WTC11 (cell line): ENCODE results near the gene SOD2. TPM values are rescaled to one million over a fixed set of nuclear protein-coding genes. Genes with fewer than 3 reads are reported as not detected.

Source experiments
- ATAC-seq: fragments of 200-7000 bp; cut with Tn5 transposase; 2 replicates; pipeline ENCODE4 v1.10.0; 2021; ENCODE audit warnings: mild to moderate bottlenecking, moderate library complexity
- CTCF ChIA-PET: fragments of 300-600 bp; sonication (Branson Sonifier 250); formaldehyde crosslinking; loops from one replicate; lab custom pipeline; 2021; ENCODE audit warnings: antibody characterized with exemption; lab: Charles Lee
- POLR2A ChIA-PET: fragments of 350-600 bp; sonication (Branson Sonifier 250); formaldehyde crosslinking; loops from one replicate; lab custom pipeline; 2021; ENCODE audit warnings: antibody characterized with exemption; lab: Charles Lee
- DNase-seq: peaks from one replicate; pipeline ENCODE4 v3.0.0; 2021; ENCODE audit warnings: low spot score
- H3K27ac Mint-ChIP-seq: 2 replicates; pipeline ENCODE4 v1.8.0; 2021; ENCODE audit warnings: mixed read lengths
- H3K27me3 Mint-ChIP-seq: 2 replicates; pipeline ENCODE4 v1.8.0; 2021; ENCODE audit warnings: low read depth, mild to moderate bottlenecking, moderate library complexity, mixed read lengths
- H3K36me3 Mint-ChIP-seq: 2 replicates; pipeline ENCODE4 v1.8.0; 2021; ENCODE audit warnings: mixed read lengths
- H3K4me1 Mint-ChIP-seq: 2 replicates; pipeline ENCODE4 v1.8.0; 2022; ENCODE audit warnings: mixed read lengths
- H3K4me3 Mint-ChIP-seq: 2 replicates; pipeline ENCODE4 v1.8.0; 2021; ENCODE audit warnings: mild to moderate bottlenecking, moderate library complexity, mixed read lengths
- H3K9me3 Mint-ChIP-seq: 2 replicates; pipeline ENCODE4 v1.8.0; 2021; ENCODE audit warnings: mixed read lengths
- AR ChIP-seq: fragments of 250-450 bp; sonication (Bioruptor Pico); IDR thresholded peaks from 2 replicates; pipeline ENCODE4 v1.9.0; 2021; ENCODE audit warnings: mild to moderate bottlenecking
- ATF2 ChIP-seq: sonication (generic); formaldehyde crosslinking; IDR thresholded peaks from 2 replicates; pipeline ENCODE4 v1.8.1; 2022; ENCODE audit warnings: low read depth, missing genetic modification reagents, borderline replicate concordance
- CDX4 ChIP-seq: fragments of 250-450 bp; sonication (Bioruptor Pico); IDR thresholded peaks from 2 replicates; pipeline ENCODE4 v1.9.0; 2021; ENCODE audit warnings: moderate library complexity, mild to moderate bottlenecking, inconsistent platforms, borderline replicate concordance
- CREB1 ChIP-seq: sonication (generic); formaldehyde crosslinking; IDR thresholded peaks from 2 replicates; pipeline ENCODE4 v1.8.0; 2023; ENCODE audit warnings: mild to moderate bottlenecking, missing genetic modification reagents
- CREM ChIP-seq: sonication (generic); formaldehyde crosslinking; IDR thresholded peaks from 2 replicates; pipeline ENCODE4 v1.8.1; 2022; ENCODE audit warnings: mild to moderate bottlenecking, missing genetic modification reagents, moderate library complexity
- ELF4 ChIP-seq: sonication (generic); formaldehyde crosslinking; IDR thresholded peaks from 2 replicates; pipeline ENCODE4 v1.8.1; 2022; ENCODE audit warnings: low read depth, mild to moderate bottlenecking, moderate library complexity, missing genetic modification reagents
- ERG ChIP-seq: fragments of 250-450 bp; sonication (Bioruptor Pico); IDR thresholded peaks from 2 replicates; pipeline ENCODE4 v1.8.0; 2021; ENCODE audit warnings: mild to moderate bottlenecking
- GRHL2 ChIP-seq: fragments of 250-450 bp; sonication (Bioruptor Pico); IDR thresholded peaks from 2 replicates; pipeline ENCODE4 v1.8.0; 2022; ENCODE audit warnings: mild to moderate bottlenecking, moderate library complexity; ENCODE audit not compliant: insufficient replicate concordance, severe bottlenecking
- KAT7 ChIP-seq: sonication (generic); formaldehyde crosslinking; IDR thresholded peaks from 2 replicates; pipeline ENCODE4 v1.8.1; 2023; ENCODE audit warnings: missing genetic modification reagents, mild to moderate bottlenecking, borderline replicate concordance
- MLX ChIP-seq: sonication (generic); formaldehyde crosslinking; IDR thresholded peaks from 2 replicates; pipeline ENCODE4 v1.8.1; 2023; ENCODE audit warnings: mild to moderate bottlenecking, missing genetic modification reagents, moderate library complexity
- MXD4 ChIP-seq: fragments of 250-450 bp; sonication (Bioruptor Pico); IDR thresholded peaks from 2 replicates; pipeline ENCODE4 v1.8.0; 2021; ENCODE audit warnings: mild to moderate bottlenecking, moderate library complexity, borderline replicate concordance
- NFYB ChIP-seq: sonication (generic); formaldehyde crosslinking; conservative IDR thresholded peaks from 2 replicates; pipeline ENCODE4 v1.8.0; 2022; ENCODE audit warnings: low read depth, missing genetic modification reagents
- NR1H2 ChIP-seq: sonication (generic); formaldehyde crosslinking; IDR thresholded peaks from 2 replicates; pipeline ENCODE4 v1.9.0; 2021; ENCODE audit warnings: mild to moderate bottlenecking, moderate library complexity, missing genetic modification reagents
- TEAD1 ChIP-seq: sonication (generic); formaldehyde crosslinking; IDR thresholded peaks from 2 replicates; pipeline ENCODE4 v1.8.0; 2022; ENCODE audit warnings: mild to moderate bottlenecking, missing genetic modification reagents
- TEAD4 ChIP-seq: sonication (generic); formaldehyde crosslinking; IDR thresholded peaks from 2 replicates; pipeline ENCODE4 v1.8.0; 2022; ENCODE audit warnings: mild to moderate bottlenecking, missing genetic modification reagents
- ZNF281 ChIP-seq: sonication (generic); formaldehyde crosslinking; IDR thresholded peaks from 2 replicates; pipeline ENCODE4 v1.8.0; 2023; ENCODE audit warnings: mild to moderate bottlenecking, missing genetic modification reagents
- total RNA-seq: library from RNA; stranded (reverse); gene quantifications from 3 replicates; pipeline ENCODE4 v1.2.3, GENCODE V29; 2021

SOD2 gene
- total RNA-seq, 1 experiment from 2014 or later: 82.6 TPM

GRCh38 chr6:159646733-159647132 lies 46.3 kb downstream of the SOD2 start:
- CTCF ChIA-PET: interaction anchor here (1.3 to 2.6 kb wide), 3 partner anchors 9 to 46 kb away, joined by 3 to 15 read pairs (median 9); no protein-coding TSS in a partner anchor
- ATAC-seq: no peak
- POLR2A ChIA-PET: no interaction called here
- H3K4me1 Mint-ChIP-seq: no peaks in the 10 kb centered on the region
- no peak for TF ChIP-seq NR1H2 (CRISPR knock-in tag)
- no peak for TF ChIP-seq ELF4 (CRISPR knock-in tag)
- no peak for TF ChIP-seq MXD4 (CRISPR knock-in tag)
- no peak for TF ChIP-seq ATF2 (CRISPR knock-in tag)
- no peak for TF ChIP-seq CDX4 (CRISPR knock-in tag)
- no peak for TF ChIP-seq GRHL2 (CRISPR knock-in tag)
- no peak for TF ChIP-seq ERG (CRISPR knock-in tag)
- TF ChIP-seq KAT7 (CRISPR knock-in tag): no peak
- TF ChIP-seq TEAD1 (CRISPR knock-in tag): no peak
- no peak for TF ChIP-seq NFYB (CRISPR knock-in tag)
- TF ChIP-seq ZNF281 (CRISPR knock-in tag): no peak
- no peak for TF ChIP-seq AR (CRISPR knock-in tag)
- TF ChIP-seq CREM (CRISPR knock-in tag): no peak
- no peaks in the 10 kb centered on the region for H3K27me3 Mint-ChIP-seq
- peaks cover 10% of the 10 kb centered on the region for H3K9me3 Mint-ChIP-seq
- H3K36me3 Mint-ChIP-seq: peaks cover 3% of the 10 kb centered on the region
- H3K27ac Mint-ChIP-seq: no peak overlapping the region
- no peak for DNase-seq
- H3K4me3 Mint-ChIP-seq: no peak overlapping the region

- no peak for TF ChIP-seq TEAD4 (CRISPR knock-in tag)
- no peak for TF ChIP-seq CREB1 (CRISPR knock-in tag)
- no peak for TF ChIP-seq MLX (CRISPR knock-in tag)
- H3K4me1 Mint-ChIP-seq: no peaks in the 10 kb centered on the region
- peaks cover 16% of the 10 kb centered on the region for H3K9me3 Mint-ChIP-seq
- ChIA-PET CTCF (interaction anchor here (1.3 to 2.6 kb wide), 3 partner anchors 9 to 45 kb away, joined by 3 to 15 read pairs (median 9); no protein-coding TSS in a partner anchor), POLR2A (no interaction called here)
- peaks cover 9% of the 10 kb centered on the region for H3K36me3 Mint-ChIP-seq
- no peak overlapping the region for H3K27ac Mint-ChIP-seq
- DNase-seq: no peak
- ATAC-seq: no peak
- no peaks in the 10 kb centered on the region for H3K27me3 Mint-ChIP-seq
- H3K4me3 Mint-ChIP-seq: no peak overlapping the region
These were observed 46.9 kb downstream of the SOD2 start for GRCh38 chr6:159646116-159646515.
